B cell (primary cell): ENCODE data around the gene FAM120B.

Experiments
- CTCF ChIP-seq: fragments of 200-600 bp; IDR thresholded peaks from one replicate; pipeline ENCODE4 v1.8.0; 2022; ENCODE audit warnings: antibody characterized with exemption, mild to moderate bottlenecking
- EZH2 ChIP-seq: IDR thresholded peaks from 2 replicates; pipeline ENCODE4 v1.6.1; 2012; ENCODE audit warnings: borderline replicate concordance, low read depth, mild to moderate bottlenecking, moderate library complexity, low read length; ENCODE audit not compliant: insufficient read depth, poor library complexity, severe bottlenecking

GRCh38 chr6:170374571-170375444 is 68.2 kb downstream of the FAM120B start:
- TF ChIP-seq CTCF (no peak), EZH2 (no peak)
